HepG2 (cell line): ENCODE measurements around the gene ZMIZ1. TPM values are rescaled to one million over a fixed set of nuclear protein-coding genes. Genes with fewer than 3 reads are reported as not detected.

Source experiments
- CSRNP2 ChIP-seq: sonication (generic); formaldehyde crosslinking; conservative IDR thresholded peaks from 2 replicates; pipeline ENCODE4 v1.8.0; 2022; ENCODE audit warnings: low read depth, missing genetic modification reagents
- FOXM1 ChIP-seq: sonication (generic); formaldehyde crosslinking; IDR thresholded peaks from 2 replicates; pipeline ENCODE4 v1.5.0; 2020; ENCODE audit warnings: missing genetic modification reagents
- PHF5A ChIP-seq: IDR thresholded peaks from one replicate; pipeline ENCODE4 v1.6.1; 2018; ENCODE audit warnings: low read depth, missing genetic modification reagents; ENCODE audit not compliant: unreplicated experiment
- PREB ChIP-seq: sonication (generic); formaldehyde crosslinking; IDR thresholded peaks from 2 replicates; pipeline ENCODE4 v1.4.0; 2020; ENCODE audit warnings: missing genetic modification reagents
- RNF2 ChIP-seq: fragments of 450-650 bp; conservative IDR thresholded peaks from 2 replicates; pipeline ENCODE4 v1.6.1; 2016; ENCODE audit warnings: low read depth
- SIX4 ChIP-seq: sonication (generic); formaldehyde crosslinking; IDR thresholded peaks from 2 replicates; pipeline ENCODE4 v1.4.0; 2020; ENCODE audit warnings: missing genetic modification reagents
- SMARCC2 ChIP-seq: fragments of 450-650 bp; IDR thresholded peaks from 2 replicates; pipeline ENCODE4 v1.6.1; 2017; ENCODE audit warnings: antibody characterized with exemption, mild to moderate bottlenecking
- SNAPC4 ChIP-seq: sonication (generic); formaldehyde crosslinking; IDR thresholded peaks from 2 replicates; pipeline ENCODE4 v1.4.0; 2020; ENCODE audit warnings: mild to moderate bottlenecking, missing genetic modification reagents
- TEAD2 ChIP-seq: sonication (generic); formaldehyde crosslinking; IDR thresholded peaks from 2 replicates; pipeline ENCODE4 v1.9.0; 2021; ENCODE audit warnings: missing genetic modification reagents
- TMF1 ChIP-seq: sonication (generic); formaldehyde crosslinking; IDR thresholded peaks from 2 replicates; pipeline ENCODE4 v1.8.1; 2022; ENCODE audit warnings: low read depth, missing genetic modification reagents
- ZBTB38 ChIP-seq: sonication (generic); formaldehyde crosslinking; IDR thresholded peaks from 2 replicates; pipeline ENCODE4 v1.5.1; 2020; ENCODE audit warnings: mild to moderate bottlenecking, missing genetic modification reagents
- ZFP91 ChIP-seq: sonication (generic); formaldehyde crosslinking; IDR thresholded peaks from 2 replicates; pipeline ENCODE4 v1.9.0; 2022; ENCODE audit warnings: missing genetic modification reagents, mild to moderate bottlenecking, borderline replicate concordance
- ZNF207 ChIP-seq: fragments of 450-650 bp; IDR thresholded peaks from 2 replicates; pipeline ENCODE4 v1.6.1; 2016; ENCODE audit warnings: antibody characterized with exemption, borderline replicate concordance
- ZNF260 ChIP-seq: sonication (generic); formaldehyde crosslinking; IDR thresholded peaks from 2 replicates; pipeline ENCODE4 v1.4.0; 2020; ENCODE audit warnings: missing genetic modification reagents, low read depth, mild to moderate bottlenecking, borderline replicate concordance
- ZNF431 ChIP-seq: sonication (generic); formaldehyde crosslinking; IDR thresholded peaks from 2 replicates; pipeline ENCODE4 v1.9.0; 2022; ENCODE audit warnings: missing genetic modification reagents, low read depth, mild to moderate bottlenecking, borderline replicate concordance
- ZNF543 ChIP-seq: sonication (generic); formaldehyde crosslinking; IDR thresholded peaks from 2 replicates; pipeline ENCODE4 v1.4.0; 2020; ENCODE audit warnings: mild to moderate bottlenecking, missing genetic modification reagents
- ZNF546 ChIP-seq: sonication (generic); formaldehyde crosslinking; conservative IDR thresholded peaks from 2 replicates; pipeline ENCODE4 v1.8.1; 2023; ENCODE audit warnings: mild to moderate bottlenecking, missing genetic modification reagents
- ZNF577 ChIP-seq: sonication (generic); formaldehyde crosslinking; IDR thresholded peaks from 2 replicates; pipeline ENCODE4 v1.4.0; 2020; ENCODE audit warnings: mild to moderate bottlenecking, low read depth, missing genetic modification reagents, borderline replicate concordance
- ZNF782 ChIP-seq: sonication (generic); formaldehyde crosslinking; IDR thresholded peaks from 2 replicates; pipeline ENCODE4 v1.4.0; 2020; ENCODE audit warnings: missing genetic modification reagents, mild to moderate bottlenecking, borderline replicate concordance
- ZNF841 ChIP-seq: sonication (generic); formaldehyde crosslinking; IDR thresholded peaks from 2 replicates; pipeline ENCODE4 v1.8.1; 2023; ENCODE audit warnings: missing genetic modification reagents, borderline replicate concordance
- ZSCAN22 ChIP-seq: sonication (generic); formaldehyde crosslinking; IDR thresholded peaks from 2 replicates; pipeline ENCODE4 v1.4.0; 2020; ENCODE audit warnings: mild to moderate bottlenecking, missing genetic modification reagents
- polyA plus RNA-seq, 8 experiments: library from polyadenylated mRNA; depleted of rRNA in 3 of 8; stranded (reverse) in 7 of 8; unstranded in 1 of 8; fragments of >200 nt; fragmentation: Illumina TruSeq in 4 of 8; extraction: Trizol in 4 of 8; gene quantifications; 2 replicates each; pipeline versions ENCODE4 v1.2.1 to v1.2.3, GENCODE V29; 2011 to 2016; ENCODE audit warnings: low read depth in 4 of 8, missing spikeins in 1 of 8, mixed read lengths in 1 of 8; ENCODE audit not compliant: insufficient read depth in 1 of 8
- total RNA-seq, 5 experiments: library from RNA; depleted of rRNA; stranded (reverse); fragments of >200 nt; fragmentation: Illumina TruSeq; extraction: Trizol; gene quantifications; 2 replicates each; pipeline ENCODE4 v1.2.3, GENCODE V29; 2016; ENCODE audit warnings: low read depth in 1 of 5

Gene ZMIZ1
- total and polyA plus RNA-seq, 2 of the 13 experiments (the other 11 are each of a cell fraction or from before 2014, with no cell fraction given), result 5.3 to 10.2 TPM

DNA sequence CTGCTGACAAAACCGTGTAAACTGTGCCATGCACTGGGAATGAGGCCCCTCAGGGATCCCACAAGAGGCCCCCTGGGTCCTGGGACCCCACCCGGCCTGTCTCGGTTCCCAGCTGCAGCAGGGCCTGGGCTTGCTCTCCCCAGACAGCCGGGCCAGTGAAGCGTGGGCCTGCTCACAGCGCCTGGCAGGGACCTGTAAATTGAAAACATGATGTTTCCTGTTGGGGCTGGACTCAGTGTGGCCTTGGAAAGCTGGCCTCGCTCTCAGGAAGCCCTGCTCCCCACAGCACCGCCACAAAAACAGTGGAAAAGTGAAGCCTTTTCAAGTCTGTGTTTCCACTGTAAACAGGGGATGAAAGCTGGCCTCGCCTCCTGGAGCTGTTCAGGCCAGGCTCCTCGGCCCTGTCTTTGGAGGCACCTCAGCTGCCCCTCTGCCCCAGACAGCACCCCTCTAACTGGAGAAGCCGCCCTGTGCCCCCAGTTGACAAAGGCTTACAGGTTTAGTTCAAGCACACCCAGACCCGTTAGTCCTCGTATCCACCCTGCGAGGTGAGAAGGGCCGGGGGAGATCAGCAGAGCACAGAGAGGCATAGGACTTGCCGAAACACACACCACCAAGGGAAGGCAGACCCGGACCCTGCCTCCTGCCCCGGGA is 108.3 kb downstream of the ZMIZ1 start (continued):
- peak; percentile 65; the same call in 1 of the 2 replicates for TF ChIP-seq ZNF431 (CRISPR knock-in tag)
- no peak for TF ChIP-seq ZSCAN22 (CRISPR knock-in tag)
- no peak for TF ChIP-seq PREB
- TF ChIP-seq TMF1 (CRISPR knock-in tag), result no peak
- no peak for TF ChIP-seq CSRNP2 (CRISPR knock-in tag)
- peak; percentile 60; the same call in 1 of the 2 replicates for TF ChIP-seq ZNF782 (CRISPR knock-in tag)
- TF ChIP-seq ZNF546, result 0 out of 2 replicates have a peak, but pooled peaks have one; percentile 45
- peak; percentile 74; the same call in 1 of the 2 replicates for TF ChIP-seq ZBTB38 (CRISPR knock-in tag)
- no peak for TF ChIP-seq RNF2
- TF ChIP-seq ZNF543, result peak; percentile 68; the same call in 1 of the 2 replicates
- TF ChIP-seq ZNF207, result no peak
- TF ChIP-seq PHF5A (CRISPR knock-in tag), result no peak
- TF ChIP-seq SNAPC4 (CRISPR knock-in tag), result peak; percentile 62; the same call in 1 of the 2 replicates
- TF ChIP-seq SIX4, result no peak
- TF ChIP-seq ZFP91 (CRISPR knock-in tag), result peak; percentile 70; the same call in 1 of the 2 replicates
- no peak for TF ChIP-seq ZNF577
- no peak for TF ChIP-seq FOXM1 (CRISPR knock-in tag)
- TF ChIP-seq SMARCC2, result no peak
- no peak for TF ChIP-seq ZNF260 (CRISPR knock-in tag)
- TF ChIP-seq TEAD2 (CRISPR knock-in tag), result no peak
- no peak for TF ChIP-seq ZNF841 (CRISPR knock-in tag)
